HepG2 (cell line): ENCODE results near the gene GBP1. TPM values are rescaled to one million over a fixed set of nuclear protein-coding genes. Genes with fewer than 3 reads are reported as not detected.
A peak's percentile ranks its signal among the peaks of the same experiment; 100 is the strongest.

Experiments used
- CSRNP2 ChIP-seq: sonication (generic); formaldehyde crosslinking; conservative IDR thresholded peaks from 2 replicates; pipeline ENCODE4 v1.8.0; 2022; ENCODE audit warnings: low read depth, missing genetic modification reagents
- HNRNPUL1 ChIP-seq: fragments of 200-400 bp; formaldehyde crosslinking; IDR thresholded peaks from 2 replicates; pipeline ENCODE4 v1.6.1; 2017; ENCODE audit warnings: low read depth, mild to moderate bottlenecking, low read length, moderate library complexity
- HOXD1 ChIP-seq: sonication (generic); formaldehyde crosslinking; IDR thresholded peaks from 2 replicates; pipeline ENCODE4 v1.5.0; 2020; ENCODE audit warnings: missing genetic modification reagents
- KIAA2018 ChIP-seq: sonication (generic); formaldehyde crosslinking; IDR thresholded peaks from 2 replicates; pipeline ENCODE4 v1.5.0; 2020; ENCODE audit warnings: mild to moderate bottlenecking, missing genetic modification reagents, borderline replicate concordance
- KMT2A ChIP-seq: sonication (generic); formaldehyde crosslinking; IDR thresholded peaks from 2 replicates; pipeline ENCODE4 v1.4.0; 2020; ENCODE audit warnings: missing genetic modification reagents
- MEF2D ChIP-seq: sonication (generic); formaldehyde crosslinking; IDR thresholded peaks from 2 replicates; pipeline ENCODE4 v1.5.1; 2020; ENCODE audit warnings: mild to moderate bottlenecking, missing genetic modification reagents
- NCOA1 ChIP-seq: sonication (generic); formaldehyde crosslinking; IDR thresholded peaks from 2 replicates; pipeline ENCODE4 v1.9.0; 2021; ENCODE audit warnings: missing genetic modification reagents
- PCBP2 ChIP-seq: fragments of 200-400 bp; formaldehyde crosslinking; optimal IDR thresholded peaks from 2 replicates; pipeline ENCODE3; 2018; ENCODE audit warnings: low read length, low read depth; ENCODE audit not compliant: poor library complexity, severe bottlenecking
- RELA ChIP-seq: sonication (generic); formaldehyde crosslinking; IDR thresholded peaks from 2 replicates; pipeline ENCODE4 v1.4.0; 2020; ENCODE audit warnings: missing genetic modification reagents
- RFXAP ChIP-seq: sonication (generic); formaldehyde crosslinking; IDR thresholded peaks from 2 replicates; pipeline ENCODE4 v1.4.0; 2020; ENCODE audit warnings: missing genetic modification reagents, borderline replicate concordance
- SUZ12 ChIP-seq: fragments of 150-350 bp; IDR thresholded peaks from 2 replicates; pipeline ENCODE4 v1.6.1; 2014; ENCODE audit warnings: low read depth, low read length
- ZBTB33 ChIP-seq: sonication (generic); formaldehyde crosslinking; IDR thresholded peaks from 2 replicates; pipeline ENCODE4 v1.4.0; 2020; ENCODE audit warnings: missing genetic modification reagents
- ZMAT5 ChIP-seq: sonication (generic); formaldehyde crosslinking; IDR thresholded peaks from 2 replicates; pipeline ENCODE4 v1.5.0; 2020; ENCODE audit warnings: mild to moderate bottlenecking, low read depth, missing genetic modification reagents, borderline replicate concordance
- ZNF230 ChIP-seq: sonication (generic); formaldehyde crosslinking; IDR thresholded peaks from 2 replicates; pipeline ENCODE4 v1.4.0; 2020; ENCODE audit warnings: mild to moderate bottlenecking, missing genetic modification reagents
- ZNF33B ChIP-seq: sonication (generic); formaldehyde crosslinking; IDR thresholded peaks from 2 replicates; pipeline ENCODE4 v1.5.1; 2020; ENCODE audit warnings: mild to moderate bottlenecking, missing genetic modification reagents
- ZNF558 ChIP-seq: sonication (generic); formaldehyde crosslinking; IDR thresholded peaks from 2 replicates; pipeline ENCODE4 v1.9.0; 2022; ENCODE audit warnings: mild to moderate bottlenecking, missing genetic modification reagents, borderline replicate concordance
- ZNF614 ChIP-seq: IDR thresholded peaks from 2 replicates; pipeline ENCODE4 v1.6.1; 2018; ENCODE audit warnings: missing biosample characterization, missing genetic modification reagents, inconsistent platforms, borderline replicate concordance
- ZNF775 ChIP-seq: sonication (generic); formaldehyde crosslinking; IDR thresholded peaks from 2 replicates; pipeline ENCODE4 v1.4.0; 2020; ENCODE audit warnings: missing genetic modification reagents, mild to moderate bottlenecking, moderate library complexity, borderline replicate concordance
- polyA plus RNA-seq, 8 experiments: library from polyadenylated mRNA; depleted of rRNA in 3 of 8; stranded (reverse) in 7 of 8; unstranded in 1 of 8; fragments of >200 nt; fragmentation: Illumina TruSeq in 4 of 8; extraction: Trizol in 4 of 8; gene quantifications; 2 replicates each; pipeline versions ENCODE4 v1.2.1 to v1.2.3, GENCODE V29; 2011 to 2016; ENCODE audit warnings: low read depth in 4 of 8, missing spikeins in 1 of 8, mixed read lengths in 1 of 8; ENCODE audit not compliant: insufficient read depth in 1 of 8
- total RNA-seq, 5 experiments: library from RNA; depleted of rRNA; stranded (reverse); fragments of >200 nt; fragmentation: Illumina TruSeq; extraction: Trizol; gene quantifications; 2 replicates each; pipeline ENCODE4 v1.2.3, GENCODE V29; 2016; ENCODE audit warnings: low read depth in 1 of 5

The GBP1 gene
- total and polyA plus RNA-seq, 2 of the 13 experiments (the other 11 are each of a cell fraction or from before 2014, with no cell fraction given) = 0.62 to 2.3 TPM

- no peak for TF ChIP-seq KIAA2018 (CRISPR knock-in tag)
- peak; percentile 64; the same call in 1 of the 2 replicates for TF ChIP-seq HOXD1 (CRISPR knock-in tag)
- no peak for TF ChIP-seq MEF2D
- no peak for TF ChIP-seq ZNF775 (CRISPR knock-in tag)
- no peak for TF ChIP-seq ZNF558 (CRISPR knock-in tag)
- TF ChIP-seq ZNF230 (CRISPR knock-in tag) = no peak
- TF ChIP-seq SUZ12 = no peak
- TF ChIP-seq CSRNP2 (CRISPR knock-in tag) = no peak
- TF ChIP-seq ZNF614 (CRISPR knock-in tag) = peak; percentile 96
- no peak for TF ChIP-seq KMT2A (CRISPR knock-in tag)
- TF ChIP-seq ZMAT5 (CRISPR knock-in tag) = no peak
- TF ChIP-seq RELA (CRISPR knock-in tag) = no peak
- no peak for TF ChIP-seq ZBTB33 (CRISPR knock-in tag)
- TF ChIP-seq ZNF33B (CRISPR knock-in tag) = no peak
- TF ChIP-seq RFXAP (CRISPR knock-in tag) = 0 out of 2 replicates have a peak, but pooled peaks have one; percentile 45
- TF ChIP-seq NCOA1 (CRISPR knock-in tag) = no peak
- TF ChIP-seq PCBP2 = no peak
- TF ChIP-seq HNRNPUL1 = no peak
Observed at GRCh38 chr1:89044970-89045721, 19.9 kb downstream of the GBP1 start (continued).
